NCI-H345 (cell line): ENCODE measurements around the gene HS3ST5.

ENCODE experiments used
- DNase-seq: peaks from one replicate; lab custom pipeline; 2025; lab: John Stamatoyannopoulos, UW

Gene HS3ST5

GRCh38 chr6:114342826-114343781 is at the start of gene HS3ST5:
TSS of gene HS3ST5 (minus strand) at chr6:114343023. CDS start at chr6:114062845, 280,178 bp downstream.
- DNase-seq, result no peak

GRCh38 chr6:114390176-114390575 is 47.4 kb upstream of the HS3ST5 start:
- DNase-seq, result no peak

DNA sequence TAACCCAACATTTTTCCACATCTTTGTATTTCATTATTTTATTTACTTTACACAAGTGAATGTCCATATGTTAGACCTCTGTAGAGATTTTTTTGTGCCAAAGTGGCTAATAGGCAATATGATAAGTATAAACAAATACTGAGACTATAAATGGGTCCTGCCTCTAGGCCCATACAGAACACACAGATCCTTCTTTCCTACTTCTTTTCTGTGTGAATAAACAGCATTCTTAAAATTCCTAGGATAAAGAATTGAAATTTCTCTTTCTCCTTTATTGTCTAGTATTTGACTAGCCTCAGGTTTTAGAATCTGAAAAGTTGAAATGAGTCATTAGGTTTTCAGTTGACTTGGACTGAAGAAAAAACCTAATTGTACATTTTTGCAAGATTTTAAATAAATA is 46.3 kb upstream of the HS3ST5 start:
- DNase-seq, result no peak

DNA sequence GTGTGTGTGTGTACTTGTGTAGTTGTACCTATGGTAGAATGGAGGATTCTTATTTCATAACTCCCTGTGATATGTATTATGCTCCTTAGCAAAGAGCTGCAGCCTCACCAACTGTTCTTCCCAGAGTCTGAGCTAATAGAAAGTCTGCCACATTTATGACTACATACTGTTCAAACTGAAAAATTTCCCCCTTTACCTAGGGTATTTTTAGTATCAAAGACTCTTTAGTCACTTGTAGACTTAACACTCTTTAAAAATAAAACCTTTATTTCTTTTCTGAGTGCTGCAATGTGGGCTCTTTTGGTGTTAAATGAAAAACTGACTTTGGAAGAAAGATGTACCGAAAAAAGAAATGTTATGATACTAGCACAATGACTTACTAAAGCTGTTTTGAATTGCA is 39.6 kb upstream of the HS3ST5 start:
- DNase-seq, result no peak

- DNase-seq, result no peak
These were observed 35.1 kb upstream of the HS3ST5 start for GRCh38 chr6:114377881-114378280.

DNA sequence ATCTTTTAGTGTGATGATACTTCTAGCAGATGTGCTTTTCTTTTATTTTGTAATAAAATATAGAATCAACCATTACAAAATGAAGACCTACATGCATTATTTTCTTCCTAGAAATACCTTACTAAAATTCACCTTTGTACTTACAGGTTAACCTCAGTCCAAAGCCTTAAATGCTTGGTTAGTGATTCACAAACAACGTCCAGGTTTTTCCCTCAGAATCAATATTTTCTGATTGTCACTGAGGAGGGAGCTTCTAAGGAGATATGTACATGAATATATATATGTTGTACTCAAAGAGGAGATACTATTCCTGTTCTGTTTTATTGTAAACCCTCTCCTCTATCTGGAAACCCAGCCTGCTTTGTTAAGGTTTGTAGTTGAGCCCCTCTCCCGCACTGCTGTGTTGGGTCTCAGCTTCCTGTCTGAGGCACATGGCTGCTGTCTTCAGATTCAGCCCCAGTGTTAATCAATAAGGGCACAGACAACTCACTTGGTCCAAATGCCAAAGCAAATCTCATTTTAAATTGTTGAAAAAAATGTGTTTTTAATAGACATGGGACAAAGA is 33.9 kb upstream of the HS3ST5 start:
- no peak for DNase-seq

DNA sequence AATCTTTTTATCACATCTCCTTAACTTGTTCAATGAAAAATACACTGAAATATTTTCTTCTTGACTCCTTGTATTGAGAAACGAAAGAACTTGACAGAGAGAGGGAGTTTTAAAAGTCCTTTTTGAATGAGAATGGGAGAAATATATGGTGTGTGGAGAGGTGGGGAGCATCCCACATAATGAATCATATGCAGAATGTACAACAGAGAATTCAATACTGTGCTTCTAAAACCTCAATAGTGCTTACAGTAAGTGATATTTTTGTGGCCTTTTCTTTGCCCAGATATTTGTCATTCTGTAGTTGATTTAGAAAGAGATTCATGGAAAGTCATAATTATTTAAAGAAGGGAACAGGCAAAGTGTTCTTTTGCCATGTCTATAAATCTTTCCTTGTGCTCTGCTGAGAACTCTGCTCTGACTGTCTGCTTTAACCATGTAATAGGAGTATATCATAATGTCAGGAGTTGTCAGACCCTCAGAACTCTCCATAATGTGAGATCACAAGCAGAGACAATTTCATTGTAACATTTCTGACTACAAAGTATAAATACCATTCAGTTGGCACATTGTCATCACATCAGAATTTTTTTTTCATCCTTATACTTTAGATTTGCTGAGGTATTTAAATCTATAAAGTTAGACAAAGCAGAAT is 32.8 kb upstream of the HS3ST5 start:
- no peak for DNase-seq

- DNase-seq, result no peak
These were observed 24.6 kb upstream of the HS3ST5 start for GRCh38 chr6:114367315-114367961.

DNA sequence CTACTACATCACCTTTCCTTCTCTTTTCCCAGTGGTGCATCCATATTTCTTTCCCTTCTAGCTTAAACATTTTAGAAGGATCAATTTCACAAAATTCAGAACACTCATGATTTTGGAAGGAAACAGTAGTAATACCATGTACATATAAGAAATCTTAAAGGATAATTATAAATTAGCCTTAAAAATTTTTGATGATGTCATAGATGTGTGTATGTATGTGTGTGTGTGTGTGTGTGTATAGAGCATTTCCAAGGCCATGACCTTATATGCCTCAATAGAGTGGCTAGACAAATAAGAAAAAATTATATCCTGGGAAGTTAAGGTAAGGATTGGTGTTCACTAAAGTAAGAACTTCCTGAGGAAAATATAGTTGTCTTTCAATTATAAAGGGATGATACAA is 24.1 kb upstream of the HS3ST5 start:
- no peak for DNase-seq

DNA sequence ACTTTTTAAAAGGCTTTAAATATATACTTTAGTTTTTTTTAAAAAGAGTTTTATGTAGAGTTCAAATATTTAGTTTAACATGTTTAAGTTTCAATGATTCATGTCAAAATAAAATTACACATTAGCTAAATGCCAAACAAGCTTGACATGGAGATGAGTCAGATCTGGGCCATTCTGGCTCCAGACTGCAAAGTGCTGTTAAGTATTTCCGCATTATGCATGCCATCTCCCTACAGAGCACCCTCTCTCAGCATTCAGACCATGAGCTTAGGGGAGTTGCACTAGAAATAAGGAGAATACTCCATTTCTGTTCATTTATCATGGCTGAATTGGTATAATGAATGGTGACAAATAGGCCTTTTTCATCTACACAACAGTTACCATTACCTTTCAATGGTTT is 21.5 kb upstream of the HS3ST5 start:
- no peak for DNase-seq

DNA sequence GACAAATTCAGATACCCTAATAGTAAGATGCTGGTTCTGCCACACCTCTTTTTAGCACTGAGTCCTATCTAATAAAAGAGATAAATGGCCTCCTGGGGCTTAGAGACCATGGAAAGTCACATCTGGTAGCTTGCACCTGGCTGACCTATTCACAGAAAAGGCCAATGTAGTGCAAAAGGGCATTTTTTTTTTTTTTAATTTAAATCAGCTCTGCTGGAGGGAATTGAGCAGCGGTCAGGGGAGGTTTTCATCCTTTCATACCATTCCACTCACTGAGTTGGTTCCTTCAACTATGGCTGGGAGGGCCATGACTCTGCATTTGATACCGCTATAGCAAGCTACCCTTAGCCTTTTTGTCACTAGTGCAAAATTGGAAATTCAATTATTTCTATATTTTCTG is 20.1 kb upstream of the HS3ST5 start:
- DNase-seq, result no peak

DNA sequence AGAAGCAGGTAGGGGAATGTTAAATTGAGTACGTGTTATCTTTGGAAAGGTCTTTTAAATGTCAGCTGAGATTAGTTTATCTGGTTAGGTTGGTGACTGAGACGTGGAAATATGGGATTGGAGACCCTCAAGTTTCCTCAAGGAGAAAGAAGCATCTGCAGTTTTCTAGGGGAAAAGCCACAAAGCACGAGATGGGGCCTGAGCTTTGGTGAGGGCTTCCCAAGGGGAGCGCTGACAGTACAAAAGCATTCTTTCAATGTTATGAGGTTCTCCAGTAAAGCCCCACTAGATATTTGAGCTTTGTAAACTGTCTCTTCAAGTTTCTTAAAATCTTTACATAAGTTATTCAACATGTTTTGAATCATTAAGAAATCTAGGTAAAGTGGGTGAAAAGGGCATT is 19.6 kb upstream of the HS3ST5 start:
- no peak for DNase-seq

DNA sequence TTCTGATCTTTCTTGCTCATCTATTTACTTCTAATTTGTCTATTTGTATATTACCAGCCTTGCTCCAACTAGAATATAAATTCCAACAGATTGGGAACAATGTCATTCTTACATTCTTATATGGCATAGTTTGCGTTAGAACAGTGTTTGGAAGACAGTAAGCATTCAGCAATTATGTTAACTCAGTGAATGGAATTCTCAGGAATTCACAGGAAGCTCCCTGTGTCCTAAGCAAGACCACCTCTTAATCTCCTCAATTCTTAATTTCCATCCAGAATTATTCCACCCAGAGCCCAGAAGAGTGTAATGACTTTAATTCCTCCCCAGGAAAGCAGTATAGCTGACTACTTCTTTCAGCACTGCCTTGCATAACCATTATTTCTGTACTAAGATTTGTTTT is 18.2 kb upstream of the HS3ST5 start:
- DNase-seq, result no peak

GRCh38 chr6:114355300-114355699 is 12.5 kb upstream of the HS3ST5 start:
- no peak for DNase-seq

- no peak for DNase-seq
These were observed 11.7 kb upstream of the HS3ST5 start for GRCh38 chr6:114354482-114354881.

DNA sequence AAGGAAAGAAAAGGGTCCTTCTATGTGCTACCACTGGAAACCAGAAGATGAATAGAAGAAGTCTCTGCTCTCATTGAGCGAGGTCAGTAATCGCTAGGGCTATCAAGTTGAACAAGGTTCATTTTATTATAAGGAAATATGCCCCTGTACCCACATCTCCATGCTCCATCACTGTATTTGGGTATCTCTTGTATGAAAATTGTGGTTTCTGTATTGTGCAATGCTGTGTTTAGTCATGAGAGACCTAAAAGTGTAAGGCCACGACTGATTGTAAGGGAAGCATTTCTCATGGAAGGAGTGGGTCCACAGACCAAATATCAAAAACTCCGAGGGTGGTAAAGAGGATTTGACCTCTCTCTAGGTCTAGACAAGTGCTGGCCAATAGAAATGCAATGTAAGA is 3.6 kb upstream of the HS3ST5 start:
- no peak for DNase-seq

- DNase-seq, result no peak
These were observed 2.1 kb upstream of the HS3ST5 start for GRCh38 chr6:114344971-114345275.

DNA sequence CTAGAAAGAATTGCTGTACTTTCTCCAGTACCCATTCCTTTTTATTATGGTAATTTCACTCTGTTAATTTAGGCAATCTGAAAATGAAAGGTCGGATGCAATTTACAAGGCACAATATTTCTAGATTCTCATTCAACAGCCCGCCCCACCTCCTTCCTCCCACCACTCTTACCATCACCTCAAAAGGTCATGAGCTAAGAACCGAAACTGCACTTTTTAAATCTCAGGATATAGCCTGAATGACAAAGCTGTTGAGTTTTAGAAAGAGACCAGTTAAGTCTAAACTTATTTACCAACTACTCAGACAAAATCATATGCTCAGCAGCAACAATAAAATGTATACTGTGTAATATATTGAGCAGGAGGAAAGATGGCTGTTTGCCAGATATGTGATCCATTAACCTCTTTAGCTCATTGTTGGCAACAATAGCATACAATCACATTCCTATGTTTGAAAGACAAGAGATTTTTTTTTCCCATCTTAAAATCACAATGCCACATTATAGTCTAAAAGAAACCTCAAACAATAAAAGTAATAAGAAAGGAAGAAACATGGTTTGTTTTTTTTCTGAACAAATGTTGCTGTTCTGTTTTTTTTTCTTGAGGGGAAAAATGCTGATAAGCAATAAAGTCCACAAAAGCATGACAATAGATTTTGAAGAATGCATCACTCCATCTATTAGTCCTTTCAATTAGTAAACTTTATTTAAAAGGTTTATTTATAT is 1.6 kb upstream of the HS3ST5 start:
- DNase-seq, result no peak

DNA sequence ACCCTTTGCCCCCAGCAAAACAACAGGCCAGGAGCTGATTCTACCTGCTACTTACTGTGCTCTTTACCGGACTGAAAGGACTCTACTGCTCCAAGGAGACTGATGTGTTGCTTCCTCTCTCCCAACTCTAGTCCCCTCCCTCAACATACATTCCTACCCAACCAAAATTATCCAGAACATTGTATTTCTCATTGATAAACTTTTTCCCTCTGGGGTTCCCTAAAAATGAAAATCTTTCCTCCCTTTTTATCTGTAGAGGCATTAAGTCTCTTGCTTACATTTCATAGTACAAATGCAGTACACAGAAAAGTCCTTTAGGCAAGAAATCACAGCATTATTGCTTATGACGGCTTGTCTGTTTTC is 940 bp upstream of the HS3ST5 start:
- no peak for DNase-seq

GRCh38 chr6:114342086-114342825 is 567 bp downstream of the HS3ST5 start:
- DNase-seq, result no peak

DNA sequence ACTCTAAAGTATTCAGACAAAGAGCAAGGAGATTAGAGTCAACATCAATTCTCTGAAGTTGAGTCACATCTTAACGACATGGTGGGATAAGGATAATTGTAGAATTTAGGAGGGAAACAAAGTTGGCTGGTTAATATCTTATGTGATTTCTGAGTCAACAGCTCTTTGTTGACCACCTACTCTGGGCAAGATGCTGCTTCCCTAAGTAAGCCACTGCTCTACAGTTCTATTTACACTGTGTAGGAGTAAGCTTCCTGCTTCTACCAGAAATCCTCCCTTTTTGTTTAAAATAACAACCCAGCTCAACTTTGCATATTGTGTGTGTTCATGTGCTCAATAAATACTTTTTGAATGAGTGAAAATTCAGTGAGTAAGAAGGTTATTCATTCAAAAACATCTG is 3.1 kb downstream of the HS3ST5 start:
- DNase-seq, result no peak
